ENCODE results near the gene ZNF304. TPM values are rescaled to one million over a fixed set of nuclear protein-coding genes. Genes with fewer than 3 reads are reported as not detected.
A peak's percentile ranks its signal among the peaks of the same experiment; 100 is the strongest.

ZNF304 gene
- total and polyA plus RNA-seq, 9 of the 15 experiments (the other 6 are each of a cell fraction or from before 2014, with no cell fraction given): 0.82 to 5.5 (median 3.6) TPM

- TF ChIP-seq E2F6 (IDR thresholded peaks at IDR 0.05; ENCODE audit: borderline replicate concordance in 1 of 2, extremely low read depth in 1 of 2, insufficient read depth in 1 of 2, insufficient read length in 1 of 2, low read depth in 1 of 2, low read length in 1 of 2, poor library complexity in 1 of 2, severe bottlenecking in 1 of 2): no peak
Observed at GRCh38 chr19:57355916-57356315, 4.8 kb downstream of the ZNF304 start (continued).

- H3K4me1 ChIP-seq (replicated peaks in 1 of 2; ENCODE audit: control insufficient read depth in 2 of 2, insufficient read depth in 2 of 2, low read length in 2 of 2): no peaks in the 10 kb centered on the region; a peak in 2 of 5 replicates
- WGBS (ENCODE audit: insufficient coverage, low coverage, missing lambda C conversion rate): 71% methylated on average over 5 of the region's 5 CpGs
- no TSS peak for BruUV-seq (replicated peaks)
- no peaks in the 10 kb centered on the region; the same call in 1 of the 2 replicates for H3K9me3 ChIP-seq (replicated peaks; ENCODE audit: control insufficient read depth, insufficient read depth, low read depth, low read length)
- TF ChIP-seq CBX2 (IDR thresholded peaks at IDR 0.05; ENCODE audit: insufficient read depth, low read length, poor library complexity, severe bottlenecking) (no peak), ZNF75A (CRISPR knock-in tag; IDR thresholded peaks at IDR 0.05) (peak; percentile 91), KHSRP (IDR thresholded peaks at IDR 0.05) (no peak)
- H3K79me2 ChIP-seq (ENCODE audit: control insufficient read depth, insufficient read depth, low read length): peaks cover 2% of the 10 kb centered on the region; the same call in 2 of the 3 replicates
- no peak overlapping the region for H3K4me2 ChIP-seq (ENCODE audit: insufficient read depth, low read length)
- no peak for DNase-seq (ENCODE audit: extremely low read depth in 1 of 4, low spot score in 3 of 4)
- in situ Hi-C loops (cut with MboI): no loop called here
- POLR2A ChIA-PET: no interaction called here
- H3K9ac ChIP-seq (ENCODE audit: insufficient read depth in 1 of 2, low read depth in 2 of 2, low read length in 2 of 2): no peak overlapping the region
- intact Hi-C loops (cut with micrococcal nuclease): no loop called here
- H3K36me3 ChIP-seq (ENCODE audit: control insufficient read depth, insufficient read depth, low read length): peaks cover 32% of the 10 kb centered on the region
- H3K27ac ChIP-seq (ENCODE audit: extremely low read depth, low read depth, low read length): no peak overlapping the region
- FAIRE-seq: no peak
- no peak overlapping the region for H2AFZ ChIP-seq (ENCODE audit: low read depth, low read length)
- no peaks in the 10 kb centered on the region for H3K27me3 ChIP-seq (ENCODE audit: control insufficient read depth in 2 of 2, insufficient read depth in 2 of 2, low read length in 2 of 2)
- no peak overlapping the region for H3K4me3 ChIP-seq
- no peaks in the 10 kb centered on the region for H3K9me1 ChIP-seq (ENCODE audit: control insufficient read depth, insufficient read depth, low read length)
- H4K20me1 ChIP-seq (replicated peaks; ENCODE audit: control insufficient read depth, insufficient read depth, low read length): no peaks in the 10 kb centered on the region
- no peak for ATAC-seq
- CTCF ChIA-PET (ENCODE audit: low intra/inter-chr PET ratio): no interaction called here
Observed at GRCh38 chr19:57357406-57357805, 6.3 kb downstream of the ZNF304 start.
